Measurements from ENCODE around the gene SLC39A7.

DNA sequence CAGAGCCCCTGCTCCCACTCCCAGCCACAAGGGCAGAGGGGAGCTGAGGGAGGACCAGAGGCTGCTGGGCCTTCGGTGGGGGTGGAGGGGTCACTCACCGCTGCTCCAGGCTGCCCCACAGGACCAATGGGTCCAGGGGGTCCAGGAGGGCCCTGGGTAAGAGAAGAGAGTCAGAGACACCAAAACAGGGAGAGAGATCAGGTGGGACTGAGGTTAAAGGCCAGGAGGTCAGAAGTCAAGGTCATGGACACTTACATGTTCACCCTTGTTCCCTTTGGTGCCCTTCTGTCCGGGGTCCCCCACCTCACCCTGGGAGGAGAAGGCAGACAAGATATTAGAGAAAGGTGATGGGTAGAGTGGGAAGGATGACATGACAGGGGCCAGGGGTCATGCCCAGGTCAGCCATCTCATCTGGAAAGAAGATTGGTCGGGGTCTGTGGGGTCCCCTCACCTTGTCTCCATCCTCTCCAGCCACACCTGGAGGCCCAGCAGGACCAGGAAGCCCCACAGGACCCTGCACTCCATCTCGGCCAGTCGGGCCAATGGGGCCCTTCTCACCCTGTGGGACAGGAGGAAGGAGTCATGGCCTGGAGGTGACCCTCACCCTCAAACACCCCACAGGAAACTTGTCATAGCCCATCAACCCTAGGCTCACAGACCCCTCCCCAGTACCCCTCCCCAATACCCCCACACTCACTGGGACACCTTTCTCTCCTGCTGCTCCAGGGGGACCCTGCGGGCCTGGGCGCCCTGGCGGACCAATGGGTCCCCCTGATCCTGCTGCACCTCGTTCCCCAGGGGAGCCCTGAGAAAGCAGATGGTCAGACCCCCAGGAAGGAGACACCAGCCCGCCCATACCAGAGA, 29.4 kb upstream of the SLC39A7 start:
- no peak for TF ChIP-seq POLR2A (IDR thresholded peaks at IDR 0.05; ENCODE audit: low read depth, low read length)
- TF ChIP-seq POLR2AphosphoS5 (IDR thresholded peaks at IDR 0.05; ENCODE audit: low read depth, low read length): no peak
- TF ChIP-seq TAF1 (IDR thresholded peaks at IDR 0.05; ENCODE audit: borderline replicate concordance, low read depth, low read length): no peak

Data from GM12892 (cell line).